B cell (primary cell): ENCODE data around the gene THAP2. TPM values are rescaled to one million over a fixed set of nuclear protein-coding genes. Genes with fewer than 3 reads are reported as not detected.

Source experiments
- ATAC-seq: fragments of 200-7000 bp; cut with Tn5 transposase; one replicate; pipeline ENCODE4 v1.10.0; 2021; ENCODE audit warnings: low read depth, mild to moderate bottlenecking, moderate number of reproducible peaks, moderate library complexity
- CTCF ChIA-PET: fragments of 350-600 bp; sonication (Branson Sonifier 250); formaldehyde crosslinking; loops from one replicate; lab custom pipeline; 2021; ENCODE audit warnings: antibody characterized with exemption, inconsistent platforms; lab: Charles Lee
- POLR2A ChIA-PET: fragments of 350-600 bp; sonication (Branson Sonifier 250); formaldehyde crosslinking; loops from one replicate; lab custom pipeline; 2021; ENCODE audit warnings: antibody characterized with exemption; lab: Charles Lee
- DNase-seq: peaks from one replicate; pipeline ENCODE4 v3.0.0; 2013
- H2AFZ ChIP-seq: 2 replicates; pipeline ENCODE4 v1.6.1; 2012; ENCODE audit warnings: mild to moderate bottlenecking, low read depth, low read length; ENCODE audit not compliant: insufficient read depth, poor library complexity, severe bottlenecking
- H3K27ac ChIP-seq, 2 donors: 1 replicate in 1 of 2; 2 replicates in 1 of 2; pipeline ENCODE4 v1.5.1; 2012 to 2013; ENCODE audit warnings: low read length in 2 of 2, mild to moderate bottlenecking in 2 of 2, moderate library complexity in 1 of 2
- H3K27me3 ChIP-seq, 4 experiments: fragments of 200-600 bp in 1 of 4; sonication (generic) in 1 of 4; replicated peaks in 1 of 4; 1 replicate in 2 of 4; 2 replicates in 2 of 4; pipeline versions ENCODE4 v1.6.1 to v1.7.0; 2013 to 2016; ENCODE audit warnings: low read length in 3 of 4, mild to moderate bottlenecking in 2 of 4, mixed read lengths in 1 of 4, moderate library complexity in 1 of 4; ENCODE audit not compliant: insufficient read depth in 4 of 4, control insufficient read depth in 3 of 4; ENCODE audit errors: control extremely low read depth in 1 of 4
- H3K36me3 ChIP-seq, 2 experiments: replicated peaks in 1 of 2; 1 replicate in 1 of 2; 2 replicates in 1 of 2; pipeline versions ENCODE4 v1.6.1 to v1.7.1; 2013; ENCODE audit warnings: low read length in 1 of 2; ENCODE audit not compliant: insufficient read depth in 2 of 2, control insufficient read depth in 1 of 2; ENCODE audit errors: control extremely low read depth in 1 of 2, extremely low read depth in 1 of 2
- H3K4me1 ChIP-seq, 2 donors: fragments of 200-600 bp in 1 of 2; sonication (generic) in 1 of 2; 1 replicate in 1 of 2; 2 replicates in 1 of 2; pipeline versions ENCODE4 v1.5.1 to v1.6.1; 2013 to 2017; ENCODE audit warnings: low read length in 2 of 2; ENCODE audit not compliant: control insufficient read depth in 2 of 2, insufficient read depth in 2 of 2
- H3K4me2 ChIP-seq: replicated peaks from 2 replicates; pipeline ENCODE3; 2012; ENCODE audit warnings: mild to moderate bottlenecking, low read depth, low read length; ENCODE audit not compliant: poor library complexity, severe bottlenecking
- H3K4me3 ChIP-seq, 5 experiments: fragments of 200-600 bp in 1 of 5; sonication (generic) in 1 of 5; 1 replicate in 3 of 5; 2 replicates in 2 of 5; pipeline versions ENCODE4 v1.5.1 to v1.7.0; 2011 to 2016; ENCODE audit warnings: low read length in 4 of 5, mild to moderate bottlenecking in 4 of 5, low read depth in 2 of 5, control low read depth in 1 of 5, moderate library complexity in 1 of 5; ENCODE audit not compliant: insufficient read depth in 1 of 5; ENCODE audit errors: control extremely low read depth in 1 of 5, extremely low read depth in 1 of 5
- H3K79me2 ChIP-seq: fragments of 200-600 bp; sonication (generic); one replicate; pipeline ENCODE4 v1.6.0; 2016; ENCODE audit warnings: low read length; ENCODE audit not compliant: control insufficient read depth, insufficient read depth
- H3K9ac ChIP-seq: fragments of 200-600 bp; sonication (generic); 2 replicates; pipeline ENCODE4 v1.6.1; 2017; ENCODE audit warnings: mild to moderate bottlenecking, low read length, moderate library complexity
- H3K9me3 ChIP-seq, 3 donors: one replicate each; pipeline versions ENCODE4 v1.6.1 to v1.7.1; 2013; ENCODE audit warnings: low read length in 2 of 3; ENCODE audit not compliant: control insufficient read depth in 2 of 3, insufficient read depth in 1 of 3; ENCODE audit errors: control extremely low read depth in 1 of 3
- H4K20me1 ChIP-seq: 2 replicates; pipeline ENCODE4 v1.6.0; 2012; ENCODE audit warnings: mild to moderate bottlenecking, low read length; ENCODE audit not compliant: insufficient read depth, control insufficient read depth, poor library complexity, severe bottlenecking
- H3K27ac Mint-ChIP-seq: one replicate; pipeline ENCODE4 v1.8.0; 2021; ENCODE audit warnings: mixed read lengths
- H3K27me3 Mint-ChIP-seq: one replicate; pipeline ENCODE4 v1.8.0; 2021; ENCODE audit warnings: mixed read lengths
- H3K4me1 Mint-ChIP-seq: one replicate; pipeline ENCODE4 v1.8.0; 2021; ENCODE audit warnings: mixed read lengths
- H3K4me3 Mint-ChIP-seq: one replicate; pipeline ENCODE4 v1.8.0; 2021; ENCODE audit warnings: mixed read lengths
- H3K9me3 Mint-ChIP-seq: one replicate; pipeline ENCODE4 v1.8.0; 2022; ENCODE audit warnings: mixed read lengths; ENCODE audit not compliant: insufficient read depth
- CTCF ChIP-seq: fragments of 200-600 bp; IDR thresholded peaks from one replicate; pipeline ENCODE4 v1.8.0; 2022; ENCODE audit warnings: antibody characterized with exemption, mild to moderate bottlenecking
- EZH2 ChIP-seq: IDR thresholded peaks from 2 replicates; pipeline ENCODE4 v1.6.1; 2012; ENCODE audit warnings: borderline replicate concordance, low read depth, mild to moderate bottlenecking, moderate library complexity, low read length; ENCODE audit not compliant: insufficient read depth, poor library complexity, severe bottlenecking
- WGBS: methylation state at CpG from one replicate; pipeline ENCODE4 v1.1.5; 2013; ENCODE audit warnings: missing lambda C conversion rate; ENCODE audit not compliant: insufficient coverage; 5-methylcytosine and 5-hydroxymethylcytosine counted together
- intact Hi-C: fragments of 100-400 bp; cut with micrococcal nuclease; formaldehyde crosslinking; loops from one replicate; pipeline ENCODE4 v1.10.0; 2022
- polyA plus RNA-seq: library from polyadenylated mRNA; depleted of rRNA; stranded (reverse); fragments of >200 nt; gene quantifications from 2 replicates; pipeline ENCODE4 v1.2.3, GENCODE V29; 2012
- total RNA-seq, 2 donors: library from RNA; stranded (reverse); fragments of 120-200 nt in 1 of 2; gene quantifications; 1 replicate in 1 of 2; 2 replicates in 1 of 2; pipeline versions ENCODE4 v1.2.3 to v1.2.4, GENCODE V29; 2013 to 2022

Gene THAP2
- total and polyA plus RNA-seq, 2 donors (not counting 1 experiment from before 2014, with no cell fraction given), result 11.6 to 13.2 TPM

GRCh38 chr12:71649401-71649800, 14.7 kb upstream of the THAP2 start:
- ATAC-seq (no peak), DNase-seq (no peak)
- Mint-ChIP-seq H3K27me3 (no peaks in the 10 kb centered on the region), H3K4me1 (peaks cover 16% of the 10 kb centered on the region), H3K4me3 (no peak overlapping the region), H3K27ac (no peak overlapping the region), H3K9me3 (no peaks in the 10 kb centered on the region)
- H4K20me1 ChIP-seq, result peaks cover 39% of the 10 kb centered on the region
- peaks cover 0 to 4% (median 0%) of the 10 kb centered on the region in 3 donors for H3K9me3 ChIP-seq
- peaks cover 4 to 10% of the 10 kb centered on the region in 2 donors for H3K4me1 ChIP-seq
- no peak overlapping the region for H3K4me2 ChIP-seq
- POLR2A ChIA-PET, result no interaction called here
- no CpG with 5 or more reads among the region's 2 CpGs for WGBS
- CTCF ChIA-PET, result interaction anchor here (0.7 kb wide), 1 partner anchor 13 kb away, joined by 5 read pairs; no protein-coding TSS in a partner anchor
- TF ChIP-seq CTCF, result no peak
- TF ChIP-seq EZH2, result no peak
- H3K79me2 ChIP-seq, result peaks cover 74% of the 10 kb centered on the region
- no peak overlapping the region for H3K9ac ChIP-seq
- intact Hi-C loops, result loop anchor here (5.0 kb wide), 1 partner anchor 37 kb away; no protein-coding TSS in a partner anchor
- no peak overlapping the region for H2AFZ ChIP-seq
- no peak overlapping the region for H3K27ac ChIP-seq
- H3K27me3 ChIP-seq, result no peaks in the 10 kb centered on the region
- H3K4me3 ChIP-seq, result no peak overlapping the region
- peaks cover 12 to 63% of the 10 kb centered on the region in 2 experiments for H3K36me3 ChIP-seq

- CTCF ChIA-PET, result no interaction called here
- TF ChIP-seq EZH2 (no peak), CTCF (no peak)
- WGBS, result no CpG with 5 or more reads among the region's 1 CpG
- Mint-ChIP-seq H3K4me3 (no peak overlapping the region), H3K27ac (no peak overlapping the region), H3K4me1 (peaks cover 28% of the 10 kb centered on the region), H3K27me3 (no peaks in the 10 kb centered on the region), H3K9me3 (no peaks in the 10 kb centered on the region)
- Histone ChIP-seq H3K4me3 (no peak overlapping the region), H3K4me1 (peaks cover 4 to 13% of the 10 kb centered on the region in 2 donors), H4K20me1 (peaks cover 49% of the 10 kb centered on the region), H3K9me3 (peaks cover 0 to 4% (median 0%) of the 10 kb centered on the region in 3 donors), H3K4me2 (no peak overlapping the region), H3K36me3 (peaks cover 11 to 56% of the 10 kb centered on the region in 2 experiments), H3K9ac (no peak overlapping the region), H2AFZ (no peak overlapping the region), H3K79me2 (peaks cover 92% of the 10 kb centered on the region), H3K27me3 (no peaks in the 10 kb centered on the region), H3K27ac (no peak overlapping the region)
- intact Hi-C loops, result no loop called here
- DNase-seq, result no peak
- POLR2A ChIA-PET, result no interaction called here
- no peak for ATAC-seq
These were observed 11.4 kb upstream of the THAP2 start for GRCh38 chr12:71652656-71653055.
